SK-N-MC (cell line): ENCODE results near the gene PTPRF.

Experiments
- EZH2 ChIP-seq: fragments of 200-600 bp; sonication (generic); IDR thresholded peaks from one replicate; pipeline ENCODE4 v1.6.1; 2017; ENCODE audit warnings: antibody characterized with exemption
- POLR2AphosphoS5 ChIP-seq: IDR thresholded peaks from 2 replicates; pipeline ENCODE4 v1.6.1; 2012; ENCODE audit warnings: mild to moderate bottlenecking, low read depth, low read length, borderline replicate concordance

GRCh38 chr1:43542527-43543458 is 12.1 kb downstream of the PTPRF start:
- TF ChIP-seq EZH2 (no peak), POLR2AphosphoS5 (no peak)
